K562 (cell line): ENCODE measurements around the gene ECHDC1. TPM values are rescaled to one million over a fixed set of nuclear protein-coding genes. Genes with fewer than 3 reads are reported as not detected.

Experiments used
- ADNP ChIP-seq: fragments of 200-800 bp; sonication (Bioruptor generic); IDR thresholded peaks from 2 replicates; pipeline ENCODE4 v1.6.1; 2016; ENCODE audit warnings: missing genetic modification characterization, missing compliant biosample characterization
- BACH1 ChIP-seq: fragments of 200-800 bp; sonication (Bioruptor generic); IDR thresholded peaks from 2 replicates; pipeline ENCODE4 v1.6.1; 2016; ENCODE audit warnings: missing genetic modification characterization, missing compliant biosample characterization
- BRD9 ChIP-seq: fragments of 450-650 bp; IDR thresholded peaks from 2 replicates; pipeline ENCODE4 v1.6.1; 2018; ENCODE audit warnings: low read depth; ENCODE audit not compliant: partially characterized antibody
- CBX1 ChIP-seq: sonication (generic); IDR thresholded peaks from 2 replicates; pipeline ENCODE4 v1.6.1; 2016; ENCODE audit warnings: antibody characterized with exemption, low read depth, mild to moderate bottlenecking
- CCAR2 ChIP-seq: fragments of 200-400 bp; formaldehyde crosslinking; IDR thresholded peaks from 2 replicates; pipeline ENCODE4 v1.6.1; 2017; ENCODE audit warnings: mild to moderate bottlenecking, low read depth, low read length
- CEBPG ChIP-seq, 3 experiments: fragments of 200-800 bp in 1 of 3; sonication (Bioruptor generic) in 1 of 3; sonication (generic) in 1 of 3; formaldehyde crosslinking in 1 of 3; IDR thresholded peaks in 2 of 3; conservative IDR thresholded peaks in 1 of 3; 2 replicates each; pipeline versions ENCODE4 v1.6.1 to v1.8.0; 2016 to 2022; ENCODE audit warnings: missing compliant biosample characterization in 2 of 3, missing genetic modification characterization in 2 of 3, mild to moderate bottlenecking in 1 of 3, missing genetic modification reagents in 1 of 3
- CHD2 ChIP-seq: IDR thresholded peaks from 2 replicates; pipeline ENCODE4 v1.6.1; 2011; ENCODE audit warnings: low read depth, low read length
- COPS2 ChIP-seq: fragments of 450-650 bp; conservative IDR thresholded peaks from 2 replicates; pipeline ENCODE4 v1.6.1; 2016; ENCODE audit warnings: mild to moderate bottlenecking, moderate library complexity
- CREBBP ChIP-seq: IDR thresholded peaks from one replicate; pipeline ENCODE4 v1.6.1; 2012; ENCODE audit warnings: low read depth, mild to moderate bottlenecking, control low read depth, inconsistent platforms, low read length
- FOXA1 ChIP-seq: fragments of 450-650 bp; IDR thresholded peaks from 2 replicates; pipeline ENCODE4 v1.6.1; 2016; ENCODE audit warnings: mild to moderate bottlenecking, borderline replicate concordance
- HCFC1 ChIP-seq: IDR thresholded peaks from 2 replicates; pipeline ENCODE4 v1.6.1; 2012; ENCODE audit warnings: low read depth, low read length, improper control_type of control experiment
- HIVEP1 ChIP-seq: fragments of 250-450 bp; sonication (Bioruptor Pico); IDR thresholded peaks from 2 replicates; pipeline ENCODE4 v1.4.0; 2020; ENCODE audit warnings: mild to moderate bottlenecking
- HNRNPH1 ChIP-seq: fragments of 200-400 bp; formaldehyde crosslinking; optimal IDR thresholded peaks from 2 replicates; pipeline ENCODE3; 2017; ENCODE audit warnings: low read depth, mild to moderate bottlenecking, low read length, moderate library complexity
- KLF1 ChIP-seq: fragments of 450-650 bp; IDR thresholded peaks from 2 replicates; pipeline ENCODE4 v1.6.1; 2016; ENCODE audit warnings: missing genetic modification characterization, missing compliant biosample characterization
- NELFE ChIP-seq: IDR thresholded peaks from 2 replicates; pipeline ENCODE4 v1.6.1; 2011; ENCODE audit warnings: mild to moderate bottlenecking; ENCODE audit not compliant: insufficient read depth, insufficient read length
- POLR2AphosphoS5 ChIP-seq: IDR thresholded peaks from 2 replicates; pipeline ENCODE4 v1.6.1; 2011; ENCODE audit warnings: mild to moderate bottlenecking, low read depth, low read length, moderate library complexity; ENCODE audit not compliant: control insufficient read depth, insufficient read depth
- POLR2B ChIP-seq: fragments of 450-650 bp; IDR thresholded peaks from 2 replicates; pipeline ENCODE4 v1.6.1; 2018; ENCODE audit warnings: low read depth; ENCODE audit not compliant: partially characterized antibody
- RFX5 ChIP-seq: IDR thresholded peaks from 2 replicates; pipeline ENCODE4 v1.6.1; 2011; ENCODE audit warnings: low read depth, mild to moderate bottlenecking, improper control_type of control experiment, low read length
- SIN3A ChIP-seq, 2 experiments: fragments of 150-350 bp in 1 of 2; IDR thresholded peaks; 2 replicates each; pipeline ENCODE4 v1.6.1; 2011 to 2016; ENCODE audit warnings: borderline replicate concordance in 2 of 2, low read depth in 2 of 2, low read length in 2 of 2, mild to moderate bottlenecking in 2 of 2, moderate library complexity in 2 of 2; ENCODE audit not compliant: control insufficient read depth in 1 of 2
- SRSF1 ChIP-seq: fragments of 200-400 bp; formaldehyde crosslinking; IDR thresholded peaks from 2 replicates; pipeline ENCODE4 v1.6.1; 2017; ENCODE audit warnings: mild to moderate bottlenecking, low read depth, low read length, moderate library complexity
- ZC3H4 ChIP-seq: sonication (generic); formaldehyde crosslinking; IDR thresholded peaks from 2 replicates; pipeline ENCODE4 v1.9.0; 2021; ENCODE audit warnings: missing genetic modification reagents, borderline replicate concordance
- ZNF12 ChIP-seq: sonication (generic); formaldehyde crosslinking; IDR thresholded peaks from 2 replicates; pipeline ENCODE4 v1.4.0; 2020; ENCODE audit warnings: mild to moderate bottlenecking, missing genetic modification reagents
- ZNF140 ChIP-seq: fragments of 250-450 bp; sonication (Bioruptor Pico); IDR thresholded peaks from 2 replicates; pipeline ENCODE4 v1.8.0; 2021; ENCODE audit warnings: moderate library complexity, mild to moderate bottlenecking, inconsistent platforms
- ZNF175 ChIP-seq: fragments of 200-800 bp; sonication (Bioruptor generic); IDR thresholded peaks from 2 replicates; pipeline ENCODE4 v1.6.1; 2016; ENCODE audit warnings: low read depth, mild to moderate bottlenecking, missing genetic modification characterization, missing compliant biosample characterization
- ZNF280A ChIP-seq: fragments of 450-650 bp; IDR thresholded peaks from 2 replicates; pipeline ENCODE4 v1.6.1; 2018; ENCODE audit warnings: mild to moderate bottlenecking, low read depth; ENCODE audit not compliant: partially characterized antibody
- ZNF655 ChIP-seq: fragments of 250-450 bp; sonication (Bioruptor Pico); IDR thresholded peaks from 2 replicates; pipeline ENCODE4 v1.5.0; 2021
- polyA plus RNA-seq, 8 experiments: library from polyadenylated mRNA; depleted of rRNA in 4 of 8; stranded (reverse) in 5 of 8; unstranded in 3 of 8; fragments of >200 nt; fragmentation: Nextera tagmentation in 2 of 8; fragmentation: Illumina TruSeq in 1 of 8; extraction: Ambion mirVana in 2 of 8; extraction: Trizol in 1 of 8; gene quantifications; 2 replicates each; pipeline versions ENCODE4 v1.2.1 to v1.2.3, GENCODE V29; 2011 to 2014; ENCODE audit warnings: inconsistent platforms in 1 of 8, missing spikeins in 1 of 8
- total RNA-seq, 7 experiments: library from RNA; depleted of rRNA in 6 of 7; stranded (reverse); fragments of >200 nt in 6 of 7; fragmentation: Illumina TruSeq in 2 of 7; extraction: Trizol in 2 of 7; gene quantifications; 2 replicates each; pipeline versions ENCODE4 v1.2.1 to v1.2.3, GENCODE V29; 2011 to 2021; ENCODE audit warnings: low replicate concordance in 1 of 7

The ECHDC1 gene
- total and polyA plus RNA-seq, 9 of the 15 experiments (the other 6 are each of a cell fraction or from before 2014, with no cell fraction given): 58.0 to 105 (median 78.6) TPM

GRCh38 chr6:127342946-127343808 lies at the start of gene ECHDC1 (continued):
- no peak for TF ChIP-seq FOXA1
- peak; percentile 36 to 62; a peak in 2 of 4 replicates for TF ChIP-seq SIN3A (IDR thresholded peaks at IDR 0.05; ENCODE audit: borderline replicate concordance in 2 of 2, control insufficient read depth in 1 of 2, low read depth in 2 of 2, low read length in 2 of 2)
- no peak for TF ChIP-seq POLR2B
- no peak for TF ChIP-seq BRD9
- 0 out of 2 replicates have a peak, but pooled peaks have one; percentile 39 for TF ChIP-seq ZNF175 (CRISPR knock-in tag)
- no peak for TF ChIP-seq CREBBP
- no peak for TF ChIP-seq ZNF280A
- no peak for TF ChIP-seq ADNP (tag)
- no peak for TF ChIP-seq BACH1 (tag)
- no peak for TF ChIP-seq ZC3H4
- TF ChIP-seq RFX5: no peak
- TF ChIP-seq ZNF140: no peak
- peak; percentile 56; the same call in 1 of the 2 replicates for TF ChIP-seq HCFC1
- peak; percentile 82; the same call in 1 of the 2 replicates for TF ChIP-seq POLR2AphosphoS5
- no peak for TF ChIP-seq HIVEP1 (CRISPR knock-in tag)
- no peak for TF ChIP-seq COPS2
- TF ChIP-seq HNRNPH1: no peak
- no peak for TF ChIP-seq KLF1 (tag)
- no peak for TF ChIP-seq ZNF655 (CRISPR knock-in tag)
- TF ChIP-seq CEBPG (CRISPR knock-in tag; IDR thresholded peaks at IDR 0.05): no peak
- no peak for TF ChIP-seq CEBPG (tag; conservative IDR thresholded peaks at IDR 0.05 in 1 of 2, IDR thresholded peaks at IDR 0.05 in 1 of 2)
- TF ChIP-seq SRSF1: no peak
- peak; percentile 75; the same call in 1 of the 2 replicates for TF ChIP-seq ZNF12 (CRISPR knock-in tag)
- no peak for TF ChIP-seq CCAR2
- no peak for TF ChIP-seq NELFE
- TF ChIP-seq CBX1: peak; percentile 69; the same call in 1 of the 2 replicates
- TF ChIP-seq CHD2: peak; percentile 74
